SJCRH30 (cell line): ENCODE data around the gene FAM200C. TPM values are rescaled to one million over a fixed set of nuclear protein-coding genes. Genes with fewer than 3 reads are reported as not detected.
"Not testable (repeated sequence)": the region's sequence is repeated elsewhere in the genome, so short reads cannot be mapped to it uniquely, and the experiment has no call there.

Source experiments
- DNase-seq, 2 experiments: peaks; one replicate each; pipeline ENCODE4 v3.0.0-alpha.2; 2015 to 2020
- H3K27ac ChIP-seq: fragments of 250-450 bp; sonication (Bioruptor Pico); 2 replicates; pipeline ENCODE4 v1.5.1; 2020; ENCODE audit warnings: mild to moderate bottlenecking, moderate library complexity
- H3K27me3 ChIP-seq: fragments of 250-450 bp; sonication (Bioruptor Pico); 2 replicates; pipeline ENCODE4 v1.5.1; 2020; ENCODE audit warnings: mild to moderate bottlenecking, moderate library complexity
- H3K36me3 ChIP-seq: fragments of 250-450 bp; sonication (Bioruptor Pico); 2 replicates; pipeline ENCODE4 v1.5.1; 2020; ENCODE audit warnings: mild to moderate bottlenecking, moderate library complexity
- H3K4me1 ChIP-seq: fragments of 250-450 bp; sonication (Bioruptor Pico); 2 replicates; pipeline ENCODE4 v1.5.1; 2020; ENCODE audit warnings: mild to moderate bottlenecking, moderate library complexity
- H3K4me3 ChIP-seq: fragments of 250-450 bp; sonication (Bioruptor Pico); 2 replicates; pipeline ENCODE4 v1.5.1; 2020; ENCODE audit warnings: mild to moderate bottlenecking, moderate library complexity
- H3K9me3 ChIP-seq: fragments of 250-450 bp; sonication (Bioruptor Pico); replicated peaks from 2 replicates; pipeline ENCODE4 v1.5.1; 2020; ENCODE audit warnings: mild to moderate bottlenecking, moderate library complexity
- total RNA-seq: library from RNA; depleted of rRNA; stranded (reverse); fragments of >200 nt; shearing (Covaris generic); gene quantifications from 2 replicates; pipeline ENCODE4 v1.2.3, GENCODE V29; 2014; rRNA removed

Gene FAM200C
- 10.3 and 10.4 TPM in 2 replicates for total RNA-seq

DNA sequence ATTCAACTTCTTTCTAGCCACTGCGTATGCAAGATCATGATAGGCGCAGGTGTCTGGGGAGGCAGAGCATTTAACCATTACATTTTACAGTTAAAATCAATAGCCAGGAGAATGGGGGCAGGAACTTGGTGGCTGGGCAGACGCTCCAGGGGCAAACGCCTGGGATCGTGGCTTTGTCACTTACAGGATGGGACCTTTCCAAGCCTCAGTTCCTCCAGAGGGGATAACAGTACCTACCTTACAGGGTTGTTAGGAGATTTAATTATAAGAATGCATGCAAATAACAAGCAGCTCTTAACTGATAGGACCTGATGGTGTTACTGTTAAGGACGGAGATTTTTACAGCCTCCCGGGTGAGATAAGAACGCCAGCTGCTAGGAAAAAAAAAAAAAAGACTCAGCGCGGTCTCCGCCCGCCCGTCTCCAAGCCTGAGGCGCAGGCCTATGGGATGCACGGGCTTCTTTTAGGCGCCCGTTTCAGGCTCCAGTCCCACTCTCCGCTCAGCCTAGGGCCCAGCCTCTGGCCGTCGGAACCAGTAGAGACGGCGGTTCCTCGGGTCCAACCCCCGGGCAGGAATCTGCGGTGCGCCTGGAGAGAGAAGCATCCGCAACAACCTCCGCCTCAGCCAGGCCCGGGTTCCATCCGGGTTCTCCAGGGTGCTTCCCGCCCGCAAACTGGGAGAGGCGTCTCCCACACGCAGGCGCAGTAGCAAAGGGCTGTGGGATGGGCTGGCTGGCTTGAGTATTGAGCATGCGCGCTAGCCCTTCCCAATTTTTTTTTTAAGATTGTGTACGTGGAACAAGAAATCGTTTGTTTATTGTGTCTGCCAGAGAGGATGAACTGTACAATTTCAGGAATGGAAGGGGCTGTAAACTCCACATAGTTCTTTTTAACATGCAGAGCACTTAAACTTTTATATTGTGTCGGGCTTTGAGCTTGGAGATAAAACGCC lies at the start of gene FAM200C:
FAM200C (minus strand) TSS at position 653 of the 952 bp plus-strand sequence. CDS start 4,564 bp downstream, outside the sequence.
- Histone ChIP-seq H3K4me3 (peak within 1 kb of the TSS; percentile 69), H3K4me1 (no peaks in the 10 kb centered on the region; the same call in 1 of the 2 replicates), H3K36me3 (peaks cover 15% of the 10 kb centered on the region), H3K9me3 (no peaks in the 10 kb centered on the region), H3K27ac (peak within 1 kb of the TSS; percentile 93), H3K27me3 (no peaks in the 10 kb centered on the region)
- DNase-seq: peak; percentile 96 to 97

DNA sequence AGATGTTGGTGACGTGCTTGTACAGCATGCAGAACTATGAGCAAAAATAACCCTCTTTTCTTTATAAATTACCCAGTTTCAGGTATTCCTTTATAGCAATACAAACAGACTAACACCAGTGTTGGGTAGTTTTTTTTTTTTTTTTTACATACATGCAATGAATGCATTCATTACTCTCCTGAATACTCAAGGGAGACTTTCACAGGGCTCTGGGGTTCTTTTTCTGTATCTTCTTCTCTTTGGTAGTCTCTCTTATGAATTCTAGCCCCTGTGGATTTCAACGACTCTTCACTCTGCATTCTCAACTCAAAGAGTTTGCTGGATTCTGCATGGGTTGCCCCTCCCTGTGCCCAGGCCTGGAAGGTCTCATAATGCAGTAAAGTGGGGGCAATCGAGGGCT lies 49.6 kb upstream of the FAM200C start:
- Histone ChIP-seq H3K9me3 (no peaks in the 10 kb centered on the region), H3K36me3 (no peaks in the 10 kb centered on the region), H3K27me3 (peaks cover 3% of the 10 kb centered on the region; the same call in 1 of the 2 replicates), H3K4me1 (no peaks in the 10 kb centered on the region), H3K4me3 (no peak overlapping the region), H3K27ac (no peak overlapping the region)
- no peak for DNase-seq

DNA sequence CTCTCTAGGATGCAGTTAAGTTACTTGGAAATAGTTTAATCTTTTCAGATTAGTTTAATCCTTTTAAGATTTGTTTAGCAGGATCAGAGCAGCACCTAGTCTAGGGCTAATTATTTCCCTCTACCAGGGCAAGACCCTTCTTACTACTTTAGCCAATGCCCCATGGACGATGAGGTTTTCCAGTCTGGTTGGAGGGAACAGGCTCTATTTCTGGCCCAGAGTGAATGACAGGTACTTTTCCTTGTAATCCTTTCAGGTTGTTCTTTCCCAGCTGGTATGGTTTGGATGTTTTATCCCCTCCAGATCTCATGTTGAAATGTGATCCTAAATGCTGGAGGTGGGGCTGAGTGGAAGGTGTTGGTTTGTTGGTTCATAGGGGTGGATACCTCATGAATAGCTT lies 49.0 kb upstream of the FAM200C start:
- no peaks in the 10 kb centered on the region for H3K9me3 ChIP-seq
- no peaks in the 10 kb centered on the region for H3K4me1 ChIP-seq
- no peaks in the 10 kb centered on the region for H3K36me3 ChIP-seq
- no peak for DNase-seq
- no peak overlapping the region for H3K27ac ChIP-seq
- H3K4me3 ChIP-seq: no peak overlapping the region
- peaks cover 3% of the 10 kb centered on the region; the same call in 1 of the 2 replicates for H3K27me3 ChIP-seq

DNA sequence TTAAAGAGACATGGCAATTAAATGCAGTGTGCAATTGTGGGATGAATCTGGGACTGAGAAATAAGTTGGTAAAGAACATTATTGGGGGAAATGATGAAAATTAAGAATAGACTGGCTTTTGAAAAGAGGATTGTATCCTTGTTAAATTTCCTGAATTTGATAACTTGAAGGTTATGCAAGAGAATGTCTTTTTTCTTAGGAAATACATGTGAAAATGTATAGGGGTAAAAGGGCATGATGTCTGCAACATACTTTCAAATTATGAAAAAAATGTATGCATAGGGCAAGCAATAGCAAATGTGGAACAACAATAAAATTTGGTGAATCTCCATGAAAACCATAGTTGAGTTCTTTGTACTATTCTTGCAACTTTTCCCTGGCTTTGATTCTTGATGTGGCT lies 45.9 kb upstream of the FAM200C start:
- H3K27me3 ChIP-seq: no peaks in the 10 kb centered on the region; the same call in 1 of the 2 replicates
- H3K4me1 ChIP-seq: no peaks in the 10 kb centered on the region
- no peak for DNase-seq
- H3K36me3 ChIP-seq: no peaks in the 10 kb centered on the region
- H3K4me3 ChIP-seq: no peak overlapping the region
- no peaks in the 10 kb centered on the region for H3K9me3 ChIP-seq
- no peak overlapping the region for H3K27ac ChIP-seq

DNA sequence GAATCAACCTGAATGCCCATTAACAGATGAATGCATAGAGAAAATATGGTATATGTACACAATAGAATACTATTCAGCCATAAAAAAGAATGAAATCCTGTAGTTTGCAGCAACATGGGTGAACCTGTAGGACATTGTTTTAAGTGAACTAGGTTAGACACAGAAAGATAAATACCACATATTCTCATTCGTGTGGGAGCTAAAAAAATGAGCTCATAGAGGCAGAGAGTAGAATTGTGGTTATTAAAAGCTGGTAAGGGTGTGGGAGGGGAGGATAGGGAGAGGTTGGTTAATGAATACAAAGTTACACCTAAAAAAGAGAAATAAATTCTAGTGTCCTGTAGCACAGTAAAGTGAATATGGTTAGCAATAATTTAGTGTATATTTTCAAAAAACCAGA lies 45.3 kb upstream of the FAM200C start:
- Histone ChIP-seq H3K9me3 (no peaks in the 10 kb centered on the region), H3K27me3 (no peaks in the 10 kb centered on the region; the same call in 1 of the 2 replicates), H3K27ac (no peak overlapping the region), H3K4me1 (no peaks in the 10 kb centered on the region), H3K4me3 (no peak overlapping the region), H3K36me3 (no peaks in the 10 kb centered on the region)
- DNase-seq: no peak

DNA sequence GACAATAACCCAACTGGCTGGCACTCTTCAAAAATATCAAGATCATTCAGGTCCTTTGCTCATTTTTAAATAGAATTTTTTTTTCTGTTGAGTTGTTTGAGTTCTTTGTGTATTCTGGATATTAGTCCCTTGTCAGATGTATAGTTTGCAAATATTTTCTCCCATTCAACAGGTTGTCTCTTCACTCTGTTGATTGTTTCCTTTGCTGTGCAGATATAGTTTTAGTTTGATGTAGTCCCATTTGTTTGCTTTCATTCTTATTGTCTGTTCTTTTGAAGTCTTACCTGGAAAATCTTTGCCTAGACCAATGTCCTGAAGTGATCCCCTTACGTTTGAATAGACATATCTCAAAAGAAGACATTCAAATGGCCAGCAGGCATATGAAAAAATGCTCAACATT lies 44.6 kb upstream of the FAM200C start:
- Histone ChIP-seq H3K9me3 (no peaks in the 10 kb centered on the region), H3K27me3 (no peaks in the 10 kb centered on the region; the same call in 1 of the 2 replicates), H3K4me3 (no peak overlapping the region), H3K4me1 (no peaks in the 10 kb centered on the region), H3K27ac (no peak overlapping the region), H3K36me3 (no peaks in the 10 kb centered on the region)
- DNase-seq: no peak

DNA sequence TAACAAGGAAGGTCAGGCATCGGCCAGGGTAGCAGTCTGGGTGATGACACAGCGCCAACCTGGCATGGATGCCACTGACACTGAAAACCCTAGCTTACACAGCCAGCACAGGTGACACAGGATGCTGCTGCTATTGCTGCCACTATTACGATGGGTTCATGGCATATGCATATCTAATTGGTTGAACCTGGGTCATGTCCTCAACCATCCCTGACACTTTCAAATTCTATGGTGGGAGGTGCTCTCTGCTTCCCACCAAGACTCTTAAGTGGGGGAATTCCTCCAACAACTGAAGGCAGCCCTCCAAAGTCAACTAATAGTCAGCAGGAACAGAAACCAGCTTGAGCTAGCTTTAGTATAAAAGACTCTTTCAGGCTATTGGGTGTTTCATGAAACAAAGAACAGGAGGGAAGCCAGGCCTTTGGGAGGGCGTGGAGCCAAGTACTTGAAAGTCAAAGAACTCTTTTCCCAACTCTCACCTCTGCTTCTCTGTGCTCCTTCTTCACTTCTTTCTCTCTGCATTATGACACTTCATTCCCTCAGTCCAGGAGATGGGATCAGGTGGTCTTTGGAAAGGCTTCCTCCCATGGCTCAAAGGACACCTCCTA lies 43.1 kb upstream of the FAM200C start:
- no peaks in the 10 kb centered on the region; the same call in 1 of the 2 replicates for H3K27me3 ChIP-seq
- DNase-seq: no peak
- no peak overlapping the region for H3K4me3 ChIP-seq
- H3K27ac ChIP-seq: no peak overlapping the region
- H3K4me1 ChIP-seq: peaks cover 2% of the 10 kb centered on the region; the same call in 1 of the 2 replicates
- no peaks in the 10 kb centered on the region for H3K9me3 ChIP-seq
- no peaks in the 10 kb centered on the region for H3K36me3 ChIP-seq

DNA sequence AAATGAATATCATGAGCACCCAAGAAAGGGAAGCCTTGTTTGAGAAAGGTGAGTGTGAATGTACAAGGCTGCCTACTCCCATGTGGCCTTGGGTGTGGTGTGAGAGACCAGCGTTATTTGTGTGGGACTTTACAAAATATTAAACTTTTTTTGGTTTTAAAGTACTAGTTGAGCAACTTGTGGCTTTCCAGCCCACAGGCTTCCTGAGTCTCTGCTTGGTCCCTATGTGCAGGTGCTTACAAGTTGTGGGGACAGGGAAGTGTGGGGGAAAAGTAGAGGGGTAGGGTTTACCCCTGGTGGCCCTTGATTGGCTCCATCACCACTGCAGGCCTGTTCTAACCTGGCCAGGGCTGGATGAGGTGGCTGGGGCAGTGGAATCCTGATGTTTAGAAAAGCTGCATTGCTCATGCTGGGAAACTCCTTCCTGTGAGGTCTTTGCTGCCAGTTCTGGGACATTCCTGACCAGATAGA lies 41.5 kb upstream of the FAM200C start:
- no peaks in the 10 kb centered on the region for H3K36me3 ChIP-seq
- H3K9me3 ChIP-seq: no peaks in the 10 kb centered on the region
- DNase-seq: no peak
- H3K27me3 ChIP-seq: no peaks in the 10 kb centered on the region
- H3K4me3 ChIP-seq: no peak overlapping the region
- H3K4me1 ChIP-seq: peaks cover 2% of the 10 kb centered on the region; the same call in 1 of the 2 replicates
- H3K27ac ChIP-seq: no peak overlapping the region

DNA sequence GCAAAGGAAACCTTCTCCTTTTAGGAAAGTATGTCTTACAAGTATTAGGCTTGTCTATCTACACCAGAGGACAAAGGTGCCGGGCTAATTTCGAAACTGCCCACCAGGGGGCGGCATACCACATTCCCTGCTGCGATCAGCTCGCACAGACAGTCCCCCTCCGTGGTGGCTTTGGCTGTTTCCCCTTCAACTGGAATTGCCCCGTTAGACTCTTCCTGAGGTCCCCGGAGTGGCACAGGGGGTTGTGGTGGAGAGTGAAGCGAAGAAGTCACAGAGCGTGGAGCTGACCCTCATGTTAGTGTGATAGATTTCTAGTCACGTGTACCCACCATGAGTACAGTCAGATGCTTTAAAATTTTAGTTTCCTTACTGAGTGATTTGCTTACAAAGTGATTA lies 39.3 kb upstream of the FAM200C start:
- peaks cover 2% of the 10 kb centered on the region; the same call in 1 of the 2 replicates for H3K4me1 ChIP-seq
- H3K4me3 ChIP-seq: peak overlapping the region; percentile 14; the same call in 1 of the 2 replicates
- H3K27ac ChIP-seq: no peak overlapping the region
- H3K27me3 ChIP-seq: no peaks in the 10 kb centered on the region
- H3K9me3 ChIP-seq: no peaks in the 10 kb centered on the region; the same call in 1 of the 2 replicates
- DNase-seq: peak; percentile 74 to 90
- H3K36me3 ChIP-seq: no peaks in the 10 kb centered on the region

DNA sequence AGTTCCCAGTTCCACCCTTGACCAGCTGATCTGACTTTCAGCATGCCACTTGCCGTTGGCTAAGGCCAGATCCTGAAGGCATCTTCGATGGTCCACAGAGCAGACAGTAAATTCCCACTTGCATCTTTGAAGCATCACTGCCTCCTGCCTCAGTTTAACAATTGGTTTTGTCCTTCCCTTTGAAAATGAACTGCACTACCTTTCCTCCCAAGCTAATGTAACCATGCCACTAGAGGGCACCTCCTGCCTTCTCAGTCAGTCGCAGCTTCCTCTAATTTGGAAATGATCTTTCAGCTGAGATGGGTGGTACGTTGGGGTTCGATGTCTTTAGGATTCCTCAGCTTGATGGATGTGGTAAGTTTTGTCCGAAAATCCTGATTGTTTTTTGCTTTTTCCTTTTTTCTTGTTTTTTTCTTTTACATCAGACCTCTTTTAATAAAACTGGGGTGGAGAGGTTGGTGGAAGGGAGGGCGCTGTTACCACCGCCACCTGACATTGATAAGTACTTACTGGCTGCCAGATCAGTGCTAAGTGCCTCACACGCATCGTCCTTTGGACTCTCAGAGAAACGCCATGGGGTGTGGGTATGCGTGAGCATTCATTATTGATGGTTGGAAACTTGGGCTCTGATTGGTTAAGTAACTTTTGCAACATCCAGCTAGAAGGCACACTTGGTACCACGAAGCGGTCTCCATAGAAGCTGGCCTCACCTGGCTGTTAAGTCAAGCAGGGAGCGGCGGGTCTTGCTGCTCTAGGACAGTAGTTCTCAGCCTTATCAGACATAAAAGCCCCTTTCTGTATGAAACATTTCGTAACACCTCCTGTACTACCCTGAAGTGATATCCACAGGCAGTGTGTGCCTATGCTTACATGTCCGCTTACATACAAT lies 38.7 kb upstream of the FAM200C start:
- no peaks in the 10 kb centered on the region for H3K27me3 ChIP-seq
- H3K4me3 ChIP-seq: no peak overlapping the region
- H3K4me1 ChIP-seq: peaks cover 2% of the 10 kb centered on the region; the same call in 1 of the 2 replicates
- H3K36me3 ChIP-seq: no peaks in the 10 kb centered on the region
- peak; percentile 33 to 65 for DNase-seq
- H3K27ac ChIP-seq: no peak overlapping the region
- H3K9me3 ChIP-seq: no peaks in the 10 kb centered on the region; the same call in 1 of the 2 replicates

DNA sequence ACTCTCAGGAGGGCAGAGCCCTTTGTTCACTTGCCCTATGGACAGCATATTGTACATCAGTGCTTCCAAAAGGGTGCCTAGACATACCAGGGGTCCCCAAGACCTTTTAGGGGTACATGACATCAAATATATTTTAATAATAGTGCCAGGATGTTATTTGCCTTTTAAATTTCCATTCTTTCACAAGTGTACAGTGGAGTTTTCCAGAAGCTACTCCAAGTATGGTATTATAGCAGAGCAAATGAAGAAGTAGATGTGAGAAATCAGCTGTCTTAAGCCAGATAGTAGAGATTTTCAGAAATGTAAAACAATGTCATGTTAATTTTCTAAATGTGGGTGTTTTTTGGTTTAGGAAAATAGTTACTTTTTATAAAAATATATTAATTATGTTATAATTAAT lies 37.4 kb upstream of the FAM200C start:
- Histone ChIP-seq H3K4me1 (peaks cover 2% of the 10 kb centered on the region; the same call in 1 of the 2 replicates), H3K36me3 (no peaks in the 10 kb centered on the region), H3K27me3 (no peaks in the 10 kb centered on the region), H3K4me3 (no peak overlapping the region), H3K27ac (no peak overlapping the region), H3K9me3 (no peaks in the 10 kb centered on the region; the same call in 1 of the 2 replicates)
- DNase-seq: no peak

DNA sequence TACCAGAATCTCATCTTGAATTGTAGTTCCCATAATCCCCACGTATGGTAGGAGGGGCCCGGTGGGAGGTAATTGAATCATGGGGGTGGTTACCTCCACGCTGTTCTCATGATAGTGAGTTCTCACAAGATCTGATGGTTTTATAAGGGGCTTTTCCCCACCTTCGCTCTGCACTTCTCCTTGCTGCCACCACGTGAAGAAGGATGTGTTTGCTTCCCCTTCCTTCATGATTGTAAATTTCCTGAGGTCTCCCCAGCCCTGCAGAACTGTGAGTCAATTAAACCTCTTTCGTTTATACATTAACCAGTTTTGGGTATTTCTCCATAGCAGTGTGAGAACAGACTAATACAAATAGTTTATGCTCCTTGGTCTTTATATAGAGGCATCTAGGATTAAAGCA lies 36.8 kb upstream of the FAM200C start:
- H3K27me3 ChIP-seq, H3K4me1 ChIP-seq, H3K27ac ChIP-seq, DNase-seq, H3K4me3 ChIP-seq, H3K36me3 ChIP-seq, H3K9me3 ChIP-seq: not testable (repeated sequence)

DNA sequence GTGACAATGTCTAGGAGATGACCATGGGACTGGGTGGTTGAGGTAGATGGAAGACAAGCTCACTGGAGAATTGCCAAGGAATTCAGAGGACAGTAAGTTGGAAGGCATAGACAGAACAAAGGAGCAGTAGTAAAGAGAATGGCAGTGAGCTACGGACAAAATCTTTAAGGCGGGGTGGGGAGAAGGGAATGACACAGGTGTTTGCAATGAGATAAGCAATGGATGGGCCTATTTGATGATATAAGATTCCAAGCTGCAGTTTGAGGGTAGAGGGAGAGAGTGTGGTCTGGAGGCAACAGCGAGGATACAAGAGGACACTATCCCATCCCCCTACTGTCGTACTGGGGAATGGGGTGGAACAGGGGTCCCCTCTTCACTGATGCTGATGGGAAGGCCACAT lies 36.2 kb upstream of the FAM200C start:
- H3K36me3 ChIP-seq: no peaks in the 10 kb centered on the region
- no peak for DNase-seq
- no peak overlapping the region for H3K4me3 ChIP-seq
- H3K27me3 ChIP-seq: no peaks in the 10 kb centered on the region
- H3K4me1 ChIP-seq: peaks cover 2% of the 10 kb centered on the region; the same call in 1 of the 2 replicates
- H3K9me3 ChIP-seq: no peaks in the 10 kb centered on the region; the same call in 1 of the 2 replicates
- H3K27ac ChIP-seq: no peak overlapping the region

DNA sequence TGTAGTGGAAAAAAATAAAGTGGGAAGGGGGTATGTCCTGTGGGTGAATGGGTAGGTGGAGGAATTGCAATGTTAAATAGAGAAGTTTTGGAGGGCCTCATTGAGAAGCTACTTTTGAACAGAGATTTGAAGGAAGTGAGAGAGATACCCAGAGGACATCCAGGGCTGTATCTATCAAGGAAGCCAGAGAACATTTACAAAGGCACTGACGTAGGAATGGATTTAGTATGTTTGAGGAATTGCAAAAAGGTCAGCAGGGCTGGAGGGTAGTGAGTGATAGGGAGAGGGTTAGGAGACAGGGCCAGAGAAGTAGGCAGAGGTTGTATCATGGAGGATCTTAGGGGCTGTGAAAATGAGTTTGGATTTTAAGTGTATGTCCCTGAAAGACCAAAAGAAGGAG lies 35.7 kb upstream of the FAM200C start:
- Histone ChIP-seq H3K4me1 (peaks cover 2% of the 10 kb centered on the region; the same call in 1 of the 2 replicates), H3K9me3 (no peaks in the 10 kb centered on the region; the same call in 1 of the 2 replicates), H3K27ac (no peak overlapping the region), H3K4me3 (no peak overlapping the region), H3K36me3 (no peaks in the 10 kb centered on the region), H3K27me3 (no peaks in the 10 kb centered on the region)
- DNase-seq: no peak
